ENCODE measurements around the gene IQSEC1.

IQSEC1 gene

GRCh38 chr3:12870942-12871341 lies 202.3 kb downstream of the IQSEC1 start:
- H3K4me3 ChIP-seq (ENCODE audit: low read depth, low read length): no peak overlapping the region
- in situ Hi-C loops (cut with HindIII; ENCODE audit: low sequenced_read_pairs): no loop called here
- TF ChIP-seq, protein P1, sequence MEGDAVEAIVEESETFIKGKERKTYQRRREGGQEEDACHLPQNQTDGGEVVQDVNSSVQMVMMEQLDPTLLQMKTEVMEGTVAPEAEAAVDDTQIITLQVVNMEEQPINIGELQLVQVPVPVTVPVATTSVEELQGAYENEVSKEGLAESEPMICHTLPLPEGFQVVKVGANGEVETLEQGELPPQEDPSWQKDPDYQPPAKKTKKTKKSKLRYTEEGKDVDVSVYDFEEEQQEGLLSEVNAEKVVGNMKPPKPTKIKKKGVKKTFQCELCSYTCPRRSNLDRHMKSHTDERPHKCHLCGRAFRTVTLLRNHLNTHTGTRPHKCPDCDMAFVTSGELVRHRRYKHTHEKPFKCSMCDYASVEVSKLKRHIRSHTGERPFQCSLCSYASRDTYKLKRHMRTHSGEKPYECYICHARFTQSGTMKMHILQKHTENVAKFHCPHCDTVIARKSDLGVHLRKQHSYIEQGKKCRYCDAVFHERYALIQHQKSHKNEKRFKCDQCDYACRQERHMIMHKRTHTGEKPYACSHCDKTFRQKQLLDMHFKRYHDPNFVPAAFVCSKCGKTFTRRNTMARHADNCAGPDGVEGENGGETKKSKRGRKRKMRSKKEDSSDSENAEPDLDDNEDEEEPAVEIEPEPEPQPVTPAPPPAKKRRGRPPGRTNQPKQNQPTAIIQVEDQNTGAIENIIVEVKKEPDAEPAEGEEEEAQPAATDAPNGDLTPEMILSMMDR (IDR thresholded peaks at IDR 0.05; ENCODE audit: low read depth, low read length): no peak
- DNase-seq (ENCODE audit: low read depth, low spot score): no peak

DNA sequence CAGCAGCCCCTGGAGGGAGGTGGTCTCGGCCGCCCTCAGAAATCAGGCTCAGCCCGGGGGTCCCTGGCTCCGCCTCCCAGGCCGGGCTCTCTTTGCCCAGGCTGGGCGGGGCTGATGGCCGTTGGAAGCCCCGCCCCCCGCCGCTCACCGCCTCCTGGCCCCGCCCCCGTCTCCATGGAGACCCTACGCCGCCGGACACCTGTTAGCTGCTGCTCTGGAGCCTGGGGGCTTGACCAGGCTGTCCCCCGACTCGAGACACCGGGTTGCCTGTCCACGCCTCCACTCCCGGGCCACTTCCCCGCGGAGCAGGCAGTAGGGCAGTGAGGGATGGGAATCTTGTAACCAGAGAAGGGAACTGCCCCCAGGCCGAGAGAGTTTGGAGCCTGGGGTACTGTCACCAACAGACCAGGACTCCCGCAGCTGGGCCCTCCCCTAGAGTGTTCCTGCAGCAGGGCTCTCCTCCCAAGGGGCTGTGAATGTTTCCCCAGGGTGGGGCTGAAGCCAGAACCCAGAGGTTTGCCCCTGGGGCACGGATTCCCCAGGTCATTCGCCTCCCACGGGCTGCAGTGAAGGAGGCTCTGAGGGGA lies 204.1 kb downstream of the IQSEC1 start:
- no peak for DNase-seq (ENCODE audit: low read depth, low spot score)
- no peak overlapping the region for H3K4me3 ChIP-seq (ENCODE audit: low read depth, low read length)
- in situ Hi-C loops (cut with HindIII; ENCODE audit: low sequenced_read_pairs): no loop called here
- TF ChIP-seq, protein P1 (IDR thresholded peaks at IDR 0.05; ENCODE audit: low read depth, low read length): no peak

DNA sequence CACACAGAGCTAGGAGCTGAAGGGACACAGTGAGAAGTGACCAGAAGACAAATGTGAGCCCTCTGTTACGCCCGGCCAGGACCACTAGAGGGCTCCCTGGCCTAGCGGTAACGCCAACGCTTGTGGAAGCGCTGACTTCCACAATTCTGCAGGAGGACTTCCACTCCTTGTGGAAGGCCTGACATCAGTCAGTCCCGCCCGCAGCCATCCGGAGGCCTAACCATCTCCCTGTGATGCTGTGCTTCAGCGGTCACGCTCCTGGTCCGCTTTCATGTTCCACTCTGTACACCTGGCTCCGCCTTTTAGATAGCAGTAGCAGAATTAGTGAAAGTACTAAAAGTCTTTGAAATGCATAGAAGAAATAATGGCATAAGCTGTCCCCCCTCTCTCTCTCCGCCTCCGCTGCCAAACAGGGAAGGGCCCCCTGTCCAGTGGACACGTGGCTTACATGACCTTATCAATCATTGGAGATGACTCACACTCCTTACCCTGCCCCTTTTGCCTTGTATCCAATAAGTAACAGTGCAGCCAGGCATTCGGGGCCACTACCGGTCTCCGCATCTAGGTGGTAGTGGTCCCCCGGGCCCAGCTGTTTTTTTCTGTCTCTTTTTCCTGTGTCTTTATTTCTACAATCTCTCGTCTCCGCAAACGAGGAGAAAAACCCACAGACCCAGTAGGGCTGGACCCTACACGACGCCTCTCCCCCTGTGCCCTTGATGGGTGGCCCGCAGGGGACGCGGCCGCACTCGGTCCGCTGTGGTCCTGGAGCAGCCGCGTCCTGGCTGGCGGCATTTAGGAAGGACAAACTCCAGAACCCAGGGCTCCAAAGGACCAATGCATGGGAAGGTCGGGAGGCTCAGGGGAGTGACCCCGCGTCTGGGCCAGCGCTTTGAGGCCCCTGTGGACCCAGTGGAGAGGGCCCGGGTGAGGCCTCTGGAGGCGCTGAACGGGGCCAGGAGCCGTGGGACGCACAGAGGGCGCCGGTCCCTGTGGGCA lies 204.9 kb downstream of the IQSEC1 start:
- TF ChIP-seq, protein P1 (IDR thresholded peaks at IDR 0.05; ENCODE audit: low read depth, low read length): peak; percentile 95
- in situ Hi-C loops (cut with HindIII; ENCODE audit: low sequenced_read_pairs): no loop called here
- no peak overlapping the region for H3K4me3 ChIP-seq (ENCODE audit: low read depth, low read length)
- DNase-seq (ENCODE audit: low read depth, low spot score): peak; percentile 88

DNA sequence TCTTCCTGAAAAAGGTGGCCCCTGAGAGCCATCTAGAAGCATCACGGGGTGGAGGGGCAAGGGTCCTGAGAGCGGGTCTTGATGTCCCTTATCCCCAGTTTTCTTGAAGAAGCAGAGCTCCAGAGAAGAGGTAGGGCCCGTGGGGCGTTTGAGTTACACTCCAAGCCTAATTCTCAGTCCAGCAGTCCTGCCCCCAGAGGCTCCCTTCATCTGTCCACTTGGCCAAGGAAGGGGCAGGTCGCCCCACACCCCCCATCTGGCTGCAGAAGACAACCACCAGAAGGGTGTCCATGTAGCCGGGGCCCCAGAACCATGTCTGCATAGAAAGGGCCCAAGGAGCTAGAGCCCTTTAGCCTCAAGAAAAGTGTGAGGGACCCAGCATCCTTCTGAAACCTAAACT lies 206.4 kb downstream of the IQSEC1 start:
- no peak overlapping the region for H3K4me3 ChIP-seq (ENCODE audit: low read depth, low read length)
- DNase-seq (ENCODE audit: low read depth, low spot score): no peak
- in situ Hi-C loops (cut with HindIII; ENCODE audit: low sequenced_read_pairs): no loop called here
- TF ChIP-seq, protein P1 (IDR thresholded peaks at IDR 0.05; ENCODE audit: low read depth, low read length): no peak

DNA sequence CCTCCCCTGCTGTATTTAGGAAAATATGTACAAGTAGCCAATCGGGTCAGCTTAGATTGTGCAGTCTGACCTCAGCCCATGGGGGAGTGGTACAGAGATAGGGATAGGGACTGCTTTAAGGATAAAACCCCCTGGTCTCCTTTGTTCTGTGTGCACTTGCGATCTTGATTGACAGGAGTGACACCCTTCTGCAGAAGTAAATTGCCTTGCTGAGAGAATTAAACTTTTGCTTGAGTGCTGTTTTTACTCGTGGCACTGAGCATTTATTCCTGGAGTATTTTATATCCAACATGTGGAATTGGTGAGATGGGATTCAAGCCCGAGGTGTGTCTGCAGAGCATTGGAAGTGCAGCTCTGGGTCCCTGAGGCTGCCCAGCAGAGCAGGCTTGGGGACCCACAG lies 208.0 kb downstream of the IQSEC1 start:
- TF ChIP-seq, protein P1 (IDR thresholded peaks at IDR 0.05; ENCODE audit: low read depth, low read length): no peak
- in situ Hi-C loops (cut with HindIII; ENCODE audit: low sequenced_read_pairs): no loop called here
- no peak overlapping the region for H3K4me3 ChIP-seq (ENCODE audit: low read depth, low read length)
- no peak for DNase-seq (ENCODE audit: low read depth, low spot score)

- in situ Hi-C loops (cut with HindIII; ENCODE audit: low sequenced_read_pairs): no loop called here
- no peak for DNase-seq (ENCODE audit: low read depth, low spot score)
- no peak overlapping the region for H3K4me3 ChIP-seq (ENCODE audit: low read depth, low read length)
- TF ChIP-seq, protein P1 (IDR thresholded peaks at IDR 0.05; ENCODE audit: low read depth, low read length): no peak
These were observed 210.8 kb downstream of the IQSEC1 start for GRCh38 chr3:12862387-12862786.

Measured in astrocyte of the spinal cord (primary cell).